GM21360 (cell line): ENCODE results near the gene NKX1-1.

ENCODE experiments used
- ATAC-seq: cut with Tn5 transposase; IDR thresholded peaks from one replicate; pipeline ENCODE4 v1.9.1; 2021; ENCODE audit warnings: mild to moderate bottlenecking, moderate library complexity; ENCODE audit not compliant: unreplicated experiment

The NKX1-1 gene

DNA sequence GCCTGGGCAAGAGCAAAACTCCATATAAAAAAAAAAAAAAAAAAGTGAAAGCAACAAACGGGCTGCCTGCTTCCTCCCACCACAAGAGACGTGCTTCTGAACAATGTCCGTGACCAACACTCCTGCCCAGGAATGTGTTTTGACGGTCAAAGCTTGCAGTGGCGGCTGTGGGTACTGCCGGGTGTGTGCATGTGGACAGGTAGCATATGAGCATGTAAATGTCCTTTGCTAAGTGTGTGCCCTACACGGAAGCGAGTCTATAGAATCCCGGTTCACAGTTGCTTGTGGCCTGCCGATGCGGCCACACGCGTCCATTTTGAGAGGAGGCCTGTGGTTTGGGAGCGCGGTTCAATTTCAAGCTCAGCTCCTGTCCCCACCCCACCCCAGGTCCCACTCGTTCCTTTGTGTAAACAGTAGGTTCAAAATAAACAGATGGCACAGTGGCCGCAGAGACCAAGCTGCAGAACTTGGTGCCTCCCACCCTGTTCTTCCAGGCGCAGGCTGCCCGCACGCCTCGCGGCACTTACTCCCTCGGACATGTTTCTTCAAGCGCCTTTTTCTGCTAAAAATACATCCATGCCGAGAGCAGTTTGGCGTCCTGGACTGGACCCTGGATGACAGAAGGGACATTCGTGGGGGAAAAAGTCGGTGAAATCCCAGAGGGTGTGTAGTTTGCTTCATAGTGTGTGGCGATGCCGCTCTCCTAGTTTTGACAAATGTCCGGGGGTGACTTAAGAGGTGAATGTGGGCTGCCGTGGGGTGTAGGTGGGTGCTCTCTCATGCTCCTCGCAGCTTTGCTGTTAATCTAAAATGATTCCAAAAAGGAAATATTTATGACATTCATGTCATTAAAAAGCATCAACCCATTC, 11.5 kb upstream of the NKX1-1 start:
- no peak for ATAC-seq

DNA sequence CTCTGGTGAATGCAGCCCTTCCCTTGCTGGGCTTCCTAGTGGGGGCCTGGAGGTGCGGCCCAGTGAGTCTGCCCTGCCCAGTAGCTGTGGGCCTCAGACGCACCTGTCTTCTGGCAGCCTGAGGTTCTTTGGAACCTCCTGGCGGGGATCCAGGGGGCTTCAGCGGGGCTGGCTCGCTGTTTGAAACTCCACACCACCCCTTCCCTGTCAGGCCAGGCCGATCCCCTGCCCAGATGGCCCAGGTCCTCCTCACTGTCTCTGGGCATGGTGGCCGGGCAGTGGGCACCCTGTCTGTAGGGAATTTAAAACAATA, 10.7 kb upstream of the NKX1-1 start:
- ATAC-seq: no peak

DNA sequence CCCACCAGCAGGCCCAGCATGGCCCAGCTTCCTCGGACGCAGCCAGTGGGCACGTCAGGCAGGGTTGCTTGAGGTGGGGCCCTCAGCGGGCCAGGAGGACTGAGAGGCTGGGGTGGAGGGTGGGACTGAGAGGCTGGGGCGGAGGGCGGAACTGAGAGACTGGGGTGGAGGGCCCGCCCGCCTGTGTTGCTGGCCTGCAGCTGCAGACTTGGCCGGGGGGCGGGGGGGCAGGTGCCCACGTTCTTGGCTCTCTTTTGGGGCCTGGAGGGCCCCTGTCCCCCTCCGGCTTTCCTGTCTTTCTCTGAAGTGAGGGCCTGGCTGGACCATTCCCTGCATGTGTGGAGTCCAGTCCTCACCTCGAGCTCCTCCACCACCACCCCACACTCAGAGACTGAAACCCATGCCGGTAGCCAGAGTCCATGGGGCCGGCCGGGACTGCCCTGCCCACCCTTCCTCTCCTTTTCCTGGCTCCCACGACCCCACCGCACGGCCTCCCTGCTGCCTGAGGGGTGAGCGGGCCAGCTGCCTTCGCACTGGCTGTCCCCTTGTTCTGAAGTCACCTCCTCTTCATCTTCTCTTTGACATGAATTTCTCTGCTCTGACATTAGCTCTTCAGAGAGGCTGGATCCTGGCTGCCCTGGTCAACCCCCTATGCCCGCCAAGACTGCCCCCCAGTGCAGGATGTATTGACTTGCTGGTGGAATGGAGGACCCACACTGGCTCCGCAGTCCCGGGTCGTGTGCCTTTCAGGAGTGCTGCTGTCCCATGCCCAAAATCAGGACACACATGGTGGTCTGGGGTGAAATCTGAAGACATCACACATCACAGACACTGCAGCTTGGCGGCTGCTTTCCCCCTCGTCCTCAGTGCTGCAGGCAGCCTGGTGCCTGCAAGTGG, 10.1 kb upstream of the NKX1-1 start:
- ATAC-seq: no peak

DNA sequence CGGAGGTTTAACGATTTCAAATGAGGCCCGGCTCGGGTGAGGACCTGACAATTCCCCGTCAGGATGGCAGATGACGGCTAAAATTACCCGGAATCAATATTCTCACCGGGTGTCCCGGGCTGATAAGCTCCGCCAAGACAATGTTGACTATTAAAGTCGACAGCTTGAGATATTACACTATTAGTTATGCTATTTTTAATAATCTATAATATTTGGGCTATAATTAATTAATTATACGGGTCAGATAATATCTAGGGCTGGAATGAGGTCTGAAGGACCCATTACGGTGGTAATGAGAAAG, 9.4 kb upstream of the NKX1-1 start:
- no peak for ATAC-seq

DNA sequence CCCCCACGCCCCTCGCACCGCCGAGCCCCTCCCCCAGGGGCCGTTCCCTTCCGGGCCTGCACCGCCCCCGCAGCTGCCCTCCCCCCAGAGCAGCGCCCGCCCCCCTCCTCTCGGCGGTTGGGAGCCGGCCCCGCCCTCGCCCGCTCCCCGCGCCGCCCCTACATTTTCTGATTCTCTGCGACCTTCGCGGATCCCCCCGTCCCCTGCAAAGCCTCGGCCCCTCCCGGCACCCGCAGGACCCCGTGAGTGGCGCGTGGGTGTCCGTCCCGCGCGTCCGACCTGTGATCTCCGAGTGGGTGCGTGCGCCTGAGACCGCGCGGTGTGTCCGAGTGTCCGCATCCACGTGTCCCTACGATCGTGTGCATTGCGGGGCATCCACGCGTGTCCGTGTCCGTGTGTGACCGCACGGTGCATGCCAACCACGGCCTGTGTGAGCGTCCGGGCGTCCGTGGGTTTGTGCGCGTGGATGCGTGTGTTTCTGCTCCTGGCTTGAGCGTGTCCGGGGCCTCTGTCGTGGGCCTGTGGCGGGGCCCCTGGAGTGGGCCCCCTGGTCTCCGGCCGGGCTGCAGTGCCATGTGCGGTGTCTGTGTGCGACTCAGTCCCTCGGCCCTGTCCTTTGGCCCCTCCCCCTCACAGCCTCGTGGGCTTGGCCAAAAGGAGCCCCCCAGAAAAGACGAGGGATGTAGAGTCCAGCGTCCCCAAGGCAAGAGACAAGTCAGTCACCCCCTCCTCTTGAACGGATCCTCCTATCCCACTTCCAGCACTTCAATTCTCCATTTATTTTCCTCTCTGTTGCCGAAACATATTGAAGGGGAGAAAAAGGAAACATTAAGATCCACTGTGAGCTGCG, 8.8 kb upstream of the NKX1-1 start:
- ATAC-seq: no peak

DNA sequence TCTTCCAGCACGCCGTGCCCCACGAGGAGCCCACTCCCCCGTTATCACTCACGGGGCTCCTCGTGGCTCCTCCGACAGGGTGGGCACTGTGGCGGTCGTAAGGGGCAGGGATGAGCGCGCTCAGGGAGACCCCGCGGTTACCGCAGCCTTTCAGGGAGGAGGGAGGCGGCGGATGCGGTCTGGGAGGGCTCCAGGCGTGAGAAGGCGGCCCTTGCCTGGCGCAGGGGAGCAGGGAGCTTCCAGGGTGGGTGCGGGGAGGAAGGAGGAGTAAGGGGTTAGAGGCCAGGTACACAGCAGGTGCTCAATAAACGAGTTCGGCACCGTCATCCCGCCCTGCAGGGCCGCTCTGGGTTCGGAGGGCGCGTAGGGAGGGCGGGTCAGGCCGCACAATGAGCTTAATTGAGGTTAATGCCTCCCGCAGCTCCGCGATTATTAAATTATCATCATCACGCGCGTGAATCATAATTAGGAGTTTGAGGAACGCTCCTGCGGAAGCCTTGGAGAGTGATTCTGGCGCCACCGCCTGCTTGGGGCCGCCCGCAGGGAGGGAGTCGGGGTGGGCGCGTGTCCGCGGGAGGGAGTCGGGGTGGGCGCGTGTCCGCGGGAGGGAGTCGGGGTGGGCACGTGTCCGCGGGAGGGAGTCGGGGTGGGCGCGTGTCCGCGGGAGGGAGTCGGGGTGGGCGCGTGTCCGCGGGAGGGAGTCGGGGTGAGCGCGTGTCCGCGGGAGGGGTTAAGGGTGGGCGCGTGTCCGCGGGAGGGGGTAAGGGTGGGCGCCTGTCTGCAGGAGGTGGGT, 7.6 kb upstream of the NKX1-1 start:
- no peak for ATAC-seq

DNA sequence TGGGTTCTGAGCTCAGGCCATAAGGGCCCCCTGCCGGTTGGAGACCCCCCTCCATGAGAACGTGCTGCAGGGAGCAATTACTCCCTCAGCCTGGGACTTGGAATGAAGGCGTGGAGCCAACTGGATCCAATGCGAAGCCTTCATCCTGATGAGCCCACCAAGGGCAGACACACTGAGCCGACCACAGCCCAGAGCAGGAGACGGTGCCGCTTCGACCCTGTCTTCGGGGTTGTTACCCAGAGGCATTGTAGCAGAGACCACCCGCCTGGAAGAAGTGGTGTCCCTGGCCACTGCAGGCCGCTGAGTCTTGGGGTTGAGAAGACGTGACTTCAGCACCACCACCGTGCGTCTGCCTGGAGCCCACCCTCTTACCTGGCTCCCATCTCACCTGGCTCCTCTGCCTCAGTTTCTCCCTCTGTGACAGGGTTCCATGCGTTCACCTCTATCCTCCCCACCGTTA, 7.0 kb upstream of the NKX1-1 start:
- ATAC-seq: no peak

DNA sequence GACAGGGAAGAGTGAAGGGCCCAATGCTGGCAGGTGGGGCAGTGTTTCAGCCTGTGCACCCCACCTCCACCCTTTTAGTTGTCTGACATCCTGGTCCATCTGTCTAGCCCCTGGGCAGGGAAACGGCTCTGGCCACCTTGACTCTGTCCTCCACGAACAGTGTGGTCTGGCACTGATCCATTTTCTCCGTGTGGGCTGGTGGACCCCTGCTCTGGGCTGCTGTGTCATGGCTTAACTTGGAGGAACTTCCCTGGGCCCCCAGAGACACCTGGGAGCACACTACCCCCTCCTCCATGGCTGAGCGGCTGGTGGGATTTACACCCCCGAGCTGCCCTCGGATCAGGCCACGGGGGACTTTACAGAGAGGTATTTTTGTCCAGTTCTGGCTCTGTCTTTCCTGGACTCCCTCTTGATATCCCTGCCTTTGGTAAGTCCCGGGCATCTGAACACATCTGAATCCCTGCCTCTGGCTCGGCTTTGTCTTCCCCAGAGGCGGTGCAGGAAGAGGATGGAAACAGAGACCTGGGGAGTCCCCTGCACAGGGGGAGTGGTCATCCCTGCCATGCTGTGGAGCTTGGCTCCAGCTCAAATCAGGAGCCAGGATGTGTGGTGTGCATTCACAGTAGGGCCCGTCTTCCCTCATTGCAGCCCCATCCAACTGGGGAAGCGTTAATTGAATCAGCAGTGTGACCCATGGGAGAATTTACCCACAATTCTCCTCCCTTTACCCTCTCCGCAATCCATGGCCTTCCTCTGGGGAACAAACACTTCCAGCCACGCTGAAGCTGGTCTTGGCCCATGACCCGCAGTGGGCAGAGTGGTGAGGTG, 6.3 kb upstream of the NKX1-1 start:
- ATAC-seq: no peak

DNA sequence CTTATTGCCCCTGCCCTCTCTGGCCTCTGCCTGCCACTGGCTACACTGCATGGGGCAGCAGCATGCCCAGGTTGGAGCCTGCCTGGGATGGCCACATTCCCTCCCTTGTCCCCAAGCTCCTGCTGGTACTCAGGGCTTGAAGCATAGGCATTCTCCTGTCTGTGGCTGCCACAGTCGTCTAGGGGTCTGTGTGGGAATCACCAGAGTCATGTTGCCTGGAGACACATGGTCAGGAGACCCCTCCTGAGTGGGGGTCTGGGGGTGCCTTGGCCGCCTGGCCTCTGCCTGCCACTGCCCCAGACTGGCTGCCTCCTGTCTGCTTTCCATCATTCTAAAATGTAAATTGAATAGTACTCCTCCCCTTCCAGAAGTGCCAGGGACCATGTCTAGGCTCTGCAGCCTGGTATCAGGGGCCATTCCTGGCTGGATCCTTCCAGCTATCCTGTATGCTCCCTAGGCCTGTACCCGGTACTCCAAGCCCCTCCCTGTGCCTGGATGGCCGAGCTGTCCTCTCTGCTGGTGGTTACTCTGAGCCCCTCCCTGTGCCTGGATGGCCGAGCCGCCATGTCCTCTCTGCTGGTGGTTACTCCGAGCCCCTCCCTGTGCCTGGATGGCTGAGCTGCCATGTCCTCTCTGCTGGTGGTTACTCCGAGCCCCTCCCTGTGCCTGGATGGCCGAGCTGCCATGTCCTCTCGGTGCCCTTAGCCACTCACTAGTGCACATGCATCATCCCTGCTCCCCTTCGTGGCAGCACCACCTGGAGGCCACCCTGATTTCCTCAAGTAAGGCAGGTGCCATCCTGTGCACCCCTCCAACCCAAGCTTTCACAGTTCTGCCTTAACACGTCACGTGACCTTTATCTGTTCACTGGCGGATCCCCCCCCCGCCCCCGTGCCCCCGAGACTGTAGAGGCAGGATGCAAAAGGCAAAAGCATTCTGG, 5.5 kb upstream of the NKX1-1 start:
- no peak for ATAC-seq

DNA sequence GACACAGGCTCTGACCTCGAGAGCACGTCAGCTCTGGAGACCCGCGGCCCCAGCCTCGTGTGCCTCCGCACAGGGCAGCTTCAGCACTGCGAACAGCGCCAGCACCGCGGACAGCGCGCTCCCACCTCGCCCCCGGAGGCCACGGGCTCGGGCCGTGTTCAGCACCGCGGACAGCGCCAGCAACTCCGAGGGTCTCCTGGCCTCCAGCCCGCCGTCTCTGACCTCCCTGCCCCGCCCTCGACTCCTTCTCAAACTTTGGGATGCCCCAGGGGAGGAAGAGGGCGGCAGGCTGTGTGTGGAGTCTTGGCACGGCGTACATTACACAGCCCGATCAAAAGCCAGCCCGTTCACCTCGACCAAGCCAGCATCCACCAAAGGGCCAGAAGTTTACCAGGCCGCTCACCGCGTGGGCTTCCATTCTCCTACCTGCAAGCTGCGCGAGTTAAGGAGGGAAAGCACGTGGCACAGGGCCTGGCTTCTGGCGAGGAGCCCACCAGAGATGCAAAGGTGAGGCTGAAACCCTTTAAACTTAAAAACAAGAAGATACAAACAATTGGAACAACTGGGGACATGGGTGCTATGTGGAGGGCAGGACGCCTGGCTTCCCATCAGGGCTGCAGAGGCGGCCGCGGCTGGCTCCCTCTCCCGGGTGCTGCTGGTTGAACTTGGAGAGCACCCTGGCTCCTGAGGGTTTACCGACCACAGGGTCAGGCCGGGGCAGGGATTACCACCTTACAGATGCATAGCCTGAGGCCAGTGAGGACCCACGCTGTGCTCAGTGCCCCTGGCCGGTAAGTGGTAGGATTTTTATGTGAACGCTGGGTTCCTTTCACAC, 4.5 kb upstream of the NKX1-1 start:
- ATAC-seq: no peak

DNA sequence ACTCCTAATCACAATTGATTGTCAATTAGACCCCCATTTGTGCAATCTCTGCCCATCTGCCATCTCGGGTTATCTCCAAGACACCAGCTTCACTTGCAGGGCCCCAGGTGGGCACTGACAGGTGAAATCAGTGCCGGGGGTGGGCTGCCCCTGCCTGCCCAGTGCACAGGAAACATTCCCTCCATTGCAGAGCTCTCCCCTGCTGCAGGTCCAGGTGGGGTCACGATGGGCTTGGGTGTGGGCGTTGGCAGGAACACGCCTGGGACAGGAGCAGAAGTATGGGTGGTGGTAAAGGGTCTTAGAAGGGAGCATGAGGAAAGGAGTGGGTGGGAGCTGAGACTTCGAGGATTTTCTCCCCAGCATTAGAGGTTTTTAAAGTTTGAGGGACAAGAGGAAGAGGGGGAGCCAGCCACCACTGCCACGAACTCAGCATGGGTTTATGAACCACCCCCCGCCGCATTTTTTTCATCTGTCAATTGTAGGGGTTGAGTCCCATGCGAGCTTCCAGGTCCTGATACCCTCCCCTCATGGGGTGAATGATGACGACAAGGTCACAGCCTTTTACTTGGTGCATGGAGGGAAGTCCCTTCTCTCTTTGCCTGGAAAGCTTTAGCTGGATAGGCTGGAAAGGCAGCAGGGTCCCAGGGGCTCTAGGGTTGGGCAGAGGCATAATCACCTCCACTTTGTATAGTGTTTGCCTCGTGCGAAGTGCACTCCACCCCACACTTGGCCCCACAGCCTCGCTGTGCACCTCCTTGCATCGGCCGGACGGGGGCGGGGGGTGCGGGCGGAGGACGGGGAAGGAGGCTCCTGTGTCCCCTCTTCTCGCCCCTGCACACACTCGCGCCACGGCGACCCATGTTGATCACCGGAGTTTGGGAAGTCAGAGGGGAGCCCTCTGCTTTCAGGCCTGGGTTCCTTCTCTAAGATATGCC, 3.5 kb upstream of the NKX1-1 start:
- no peak for ATAC-seq

DNA sequence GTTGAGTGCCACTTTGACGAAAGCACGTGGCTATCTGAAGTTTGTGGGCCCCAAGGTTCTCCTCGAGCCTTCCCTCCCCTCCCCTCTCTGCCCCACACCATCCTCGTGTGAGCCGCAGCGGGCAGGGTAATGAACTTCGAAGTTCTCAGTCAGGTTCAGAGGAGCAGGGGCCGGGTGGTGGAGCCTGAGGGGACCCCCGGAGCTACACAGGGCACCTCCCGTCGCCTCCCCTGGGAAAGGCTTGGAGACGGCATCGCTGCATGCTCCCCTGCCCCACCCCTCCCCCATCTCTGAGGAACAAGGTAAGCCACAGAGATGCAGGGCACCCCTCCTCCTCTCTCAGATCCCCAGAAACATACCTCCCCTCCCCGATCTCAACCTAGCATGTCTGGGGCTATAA, 2.8 kb upstream of the NKX1-1 start:
- ATAC-seq: no peak

DNA sequence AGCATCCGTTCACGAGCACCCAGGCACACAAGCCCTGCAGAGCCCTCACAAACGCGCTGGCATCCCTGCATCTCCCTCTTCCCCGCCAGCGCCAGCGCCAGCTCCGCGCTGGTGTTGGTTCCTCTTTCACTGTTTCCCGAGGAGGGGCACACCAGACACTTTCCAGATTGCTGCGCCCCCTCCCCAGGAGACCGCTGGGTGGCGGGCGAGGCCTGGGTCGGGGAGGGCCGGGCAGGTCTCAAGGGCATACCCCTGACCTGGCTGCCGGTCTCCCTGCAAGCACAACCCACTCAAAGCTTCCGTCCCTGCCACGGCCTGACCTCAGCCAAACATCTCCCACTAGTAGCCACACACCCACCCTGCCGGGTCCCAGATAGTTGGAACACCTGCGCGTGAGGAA, 2.2 kb upstream of the NKX1-1 start:
- ATAC-seq: no peak

DNA sequence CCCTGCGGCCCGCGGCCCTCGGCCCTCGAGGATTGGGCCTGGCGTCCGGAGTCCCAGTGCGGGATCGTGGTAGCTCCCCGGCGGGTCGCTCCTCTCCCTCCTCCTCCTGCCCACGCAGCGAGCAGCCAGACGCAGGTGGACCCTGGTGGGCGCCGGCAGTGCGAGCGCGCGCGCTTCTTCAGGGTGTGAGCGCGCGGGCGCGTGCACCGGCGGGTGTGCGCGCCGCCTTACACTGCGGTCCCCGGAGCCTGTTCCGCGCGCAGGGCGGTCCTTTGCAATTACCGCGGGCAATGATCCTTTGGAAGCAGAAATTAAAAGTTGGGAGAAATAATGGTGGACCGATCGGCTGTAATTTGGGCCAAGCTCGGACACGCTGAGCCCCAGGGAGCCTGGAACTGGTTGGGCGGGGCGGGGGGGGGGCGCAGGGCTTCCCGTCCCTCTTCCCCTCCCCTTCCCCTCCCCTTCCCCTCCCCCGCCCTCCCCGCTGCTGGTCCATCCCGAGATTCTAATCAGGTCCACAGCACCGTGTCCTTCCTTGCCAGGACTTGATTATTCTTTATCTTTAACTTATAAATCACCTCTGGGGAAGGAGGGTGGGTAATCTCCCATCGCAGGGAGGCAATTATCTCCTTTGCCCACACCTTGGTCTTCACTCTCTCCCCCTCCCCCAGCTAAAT, 1.6 kb upstream of the NKX1-1 start:
- no peak for ATAC-seq

DNA sequence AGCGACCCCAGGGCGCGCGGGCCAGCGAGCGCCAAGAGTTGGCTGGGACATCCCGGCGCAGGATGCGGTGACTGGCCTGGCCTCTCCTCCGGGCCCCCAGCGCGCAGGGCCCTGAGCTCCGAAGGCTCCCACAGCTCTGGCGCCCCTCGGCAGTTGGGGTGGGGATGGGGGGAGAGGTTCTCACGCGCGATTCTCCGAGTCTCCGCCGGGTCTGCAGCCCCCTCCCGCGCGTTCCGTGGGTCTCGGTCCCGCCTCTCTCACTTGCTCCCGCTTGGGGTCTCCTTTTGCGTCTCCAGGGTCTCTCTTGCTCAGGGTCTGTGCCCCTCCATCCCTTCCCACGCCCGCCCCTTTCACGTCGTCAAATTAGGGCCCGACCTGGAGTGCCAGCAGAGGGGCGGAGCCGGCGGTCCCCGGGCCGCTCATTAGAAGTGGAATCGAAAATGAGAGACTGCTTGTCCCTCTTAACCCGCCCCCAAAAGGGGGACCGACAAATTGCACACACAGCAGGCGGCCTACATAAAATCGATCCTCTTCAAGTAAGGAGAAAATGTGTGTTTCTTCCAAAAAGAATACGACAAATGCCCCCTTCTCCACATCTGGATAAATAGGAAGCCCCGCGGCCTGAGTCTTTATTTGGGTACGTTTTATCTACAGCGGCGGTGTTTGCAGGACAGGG, 877 bp upstream of the NKX1-1 start:
- no peak for ATAC-seq
